Upper lobe of left lung (tissue), 4 donors: Measurements from ENCODE around the gene GNAZ.

Source experiments
- CTCF ChIP-seq, 6 experiments: fragments of 450-650 bp in 4 of 6; fragments of 200-600 bp in 2 of 6; sonication (generic) in 2 of 6; IDR thresholded peaks; one replicate each; pipeline ENCODE4 v1.5.1; 2016 to 2019; ENCODE audit warnings: antibody characterized with exemption in 6 of 6
- EP300 ChIP-seq, 4 donors: sonication (generic); formaldehyde crosslinking; IDR thresholded peaks; one replicate each; pipeline ENCODE4 v1.5.1; 2017; ENCODE audit warnings: antibody characterized with exemption in 4 of 4, control low read depth in 2 of 4
- POLR2A ChIP-seq, 4 donors: fragments of 450-650 bp; IDR thresholded peaks; one replicate each; pipeline ENCODE4 v1.5.1; 2016 to 2017; ENCODE audit warnings: antibody characterized with exemption in 4 of 4, mild to moderate bottlenecking in 2 of 4
- POLR2AphosphoS5 ChIP-seq, 2 donors: sonication (generic); formaldehyde crosslinking; IDR thresholded peaks; one replicate each; pipeline ENCODE4 v1.5.1; 2017; ENCODE audit warnings: antibody characterized with exemption in 2 of 2

DNA sequence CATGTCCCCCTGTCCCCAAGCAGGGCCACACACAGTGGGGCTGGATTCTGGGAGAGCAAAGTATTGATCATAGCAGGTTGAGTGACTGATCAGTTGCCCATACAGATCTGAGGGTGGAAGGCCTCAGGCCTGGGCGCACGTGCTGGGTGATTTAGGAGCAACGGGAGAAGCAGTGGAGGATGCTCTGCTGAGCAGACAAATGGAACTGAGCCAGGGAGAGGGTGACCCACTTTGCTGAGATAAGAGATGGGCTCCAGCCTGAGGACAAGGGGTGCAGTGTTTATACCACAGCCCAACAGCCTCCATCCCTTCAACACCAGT, 15.0 kb downstream of the GNAZ start:
- TF ChIP-seq CTCF (IDR thresholded peaks at IDR 0.05) (no peak), POLR2AphosphoS5 (IDR thresholded peaks at IDR 0.05) (no peak), EP300 (IDR thresholded peaks at IDR 0.05) (no peak), POLR2A (IDR thresholded peaks at IDR 0.05) (no peak)
